Rectal smooth muscle tissue (tissue), 1 donor: ENCODE data around the gene LZTR1.
"Not testable (repeated sequence)": the region's sequence is repeated elsewhere in the genome, so short reads cannot be mapped to it uniquely, and the experiment has no call there.

Source experiments
- H3K27ac ChIP-seq: one replicate; pipeline ENCODE4 v1.7.0; 2013; ENCODE audit warnings: low read depth, low read length, inconsistent platforms
- H3K27me3 ChIP-seq: one replicate; pipeline ENCODE4 v1.7.0; 2013; ENCODE audit warnings: low read length; ENCODE audit not compliant: control insufficient read depth, insufficient read depth
- H3K36me3 ChIP-seq: one replicate; pipeline ENCODE4 v1.7.0; 2013; ENCODE audit warnings: low read length; ENCODE audit not compliant: control insufficient read depth, insufficient read depth
- H3K4me1 ChIP-seq: one replicate; pipeline ENCODE4 v1.7.0; 2013; ENCODE audit warnings: low read length; ENCODE audit not compliant: control insufficient read depth, insufficient read depth
- H3K4me3 ChIP-seq: one replicate; pipeline ENCODE4 v1.7.0; 2013; ENCODE audit warnings: low read length
- H3K9ac ChIP-seq: one replicate; pipeline ENCODE4 v1.7.0; 2013; ENCODE audit warnings: low read length

LZTR1 gene

DNA sequence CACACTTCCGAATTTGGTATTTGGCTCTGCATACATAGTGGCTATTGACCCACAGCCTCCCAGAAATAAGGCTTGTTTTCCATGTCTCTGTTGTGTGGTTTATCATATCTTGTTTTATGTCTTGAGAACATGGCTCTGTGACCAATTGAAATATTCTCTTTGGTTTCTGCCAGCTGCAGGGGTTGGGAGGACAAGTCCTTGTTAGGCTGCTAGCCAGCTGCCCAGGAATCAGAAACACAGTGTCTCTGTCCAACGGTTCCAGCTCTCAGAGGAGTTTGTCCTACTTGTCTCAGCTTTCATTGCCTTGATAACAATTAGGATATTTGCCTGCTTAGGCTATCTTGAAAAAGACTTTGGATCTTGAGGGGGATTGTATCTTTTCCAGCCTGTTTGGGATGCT, 56.3 kb downstream of the LZTR1 start:
- Histone ChIP-seq H3K36me3 (no peaks in the 10 kb centered on the region), H3K27me3 (no peaks in the 10 kb centered on the region), H3K9ac (no peak overlapping the region), H3K4me3 (no peak overlapping the region), H3K4me1 (no peaks in the 10 kb centered on the region), H3K27ac (no peak overlapping the region)

GRCh38 chr22:21039158-21039557, 57.1 kb downstream of the LZTR1 start:
- not testable (repeated sequence) for H3K4me1 ChIP-seq, H3K27ac ChIP-seq, H3K36me3 ChIP-seq, H3K27me3 ChIP-seq, H3K9ac ChIP-seq, H3K4me3 ChIP-seq

DNA sequence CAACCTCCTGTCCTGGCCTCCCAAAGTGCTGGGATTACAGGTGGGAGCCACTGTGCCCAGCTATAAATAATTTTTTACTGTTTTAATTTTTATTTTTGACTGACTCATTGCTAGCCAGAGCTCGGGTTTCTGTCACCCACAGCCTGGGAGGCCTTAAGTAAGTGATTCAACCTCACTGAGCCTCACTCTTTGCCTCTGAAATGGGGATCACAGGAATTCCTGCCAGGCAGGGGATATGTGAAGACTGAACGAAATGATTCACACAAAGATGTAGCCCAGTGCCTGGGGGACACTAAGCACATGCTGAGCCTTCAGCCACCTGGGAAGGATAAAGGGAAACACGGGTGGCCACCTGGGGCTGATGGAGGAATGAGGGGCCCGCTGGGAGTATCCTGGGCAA, 59.8 kb downstream of the LZTR1 start:
- Histone ChIP-seq H3K9ac (no peak overlapping the region), H3K4me1 (peaks cover 5% of the 10 kb centered on the region), H3K4me3 (no peak overlapping the region), H3K27ac (no peak overlapping the region), H3K36me3 (no peaks in the 10 kb centered on the region), H3K27me3 (no peaks in the 10 kb centered on the region)

DNA sequence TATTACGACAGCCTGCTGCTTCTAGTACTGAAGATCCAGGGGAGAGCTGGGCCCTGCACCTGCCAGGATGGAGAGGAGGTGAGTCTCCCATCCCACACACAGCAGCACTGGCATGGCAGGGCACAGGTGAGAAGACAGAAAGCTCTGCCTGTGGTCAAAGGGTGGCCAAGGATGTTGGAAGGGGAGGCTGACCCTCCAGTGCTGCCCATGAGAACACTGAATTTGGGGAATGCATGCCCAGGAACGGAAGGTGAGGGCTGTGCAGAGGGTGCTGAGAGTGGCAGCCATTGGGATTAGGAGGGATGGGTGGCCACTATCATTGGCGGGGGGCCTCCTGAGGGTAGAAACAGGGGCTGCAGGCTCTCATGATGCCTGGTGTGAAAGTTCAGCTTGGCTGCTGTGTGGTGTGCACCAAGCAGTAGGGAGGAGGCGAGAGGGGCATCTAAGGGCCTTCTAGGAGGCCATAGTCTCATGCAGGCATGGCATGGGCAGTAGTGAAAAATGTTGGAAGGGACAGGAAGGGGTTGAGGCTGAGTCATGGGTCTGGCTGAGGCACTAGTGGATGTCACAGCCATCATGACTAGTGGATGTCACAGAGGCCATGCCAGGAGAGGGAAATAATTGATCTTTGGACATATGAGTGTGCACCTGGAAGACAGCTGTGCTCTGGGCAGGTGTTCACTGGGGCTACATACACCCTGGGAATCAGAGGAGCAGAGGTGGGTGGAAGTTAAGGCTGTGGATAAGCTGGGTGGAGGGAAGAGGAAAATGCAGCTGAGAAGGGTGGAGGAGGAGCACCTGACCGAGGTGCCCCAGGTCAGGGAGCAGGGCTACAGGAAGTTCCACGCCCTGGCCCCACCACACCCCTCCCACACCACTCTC, 61.1 kb downstream of the LZTR1 start:
- Histone ChIP-seq H3K4me3 (no peak overlapping the region), H3K36me3 (no peaks in the 10 kb centered on the region), H3K27ac (no peak overlapping the region), H3K4me1 (peaks cover 5% of the 10 kb centered on the region), H3K27me3 (no peaks in the 10 kb centered on the region), H3K9ac (no peak overlapping the region)

GRCh38 chr22:21043860-21044535, 61.9 kb downstream of the LZTR1 start:
- Histone ChIP-seq H3K27me3 (no peaks in the 10 kb centered on the region), H3K9ac (no peak overlapping the region), H3K4me1 (peaks cover 5% of the 10 kb centered on the region), H3K36me3 (no peaks in the 10 kb centered on the region), H3K27ac (no peak overlapping the region), H3K4me3 (no peak overlapping the region)

DNA sequence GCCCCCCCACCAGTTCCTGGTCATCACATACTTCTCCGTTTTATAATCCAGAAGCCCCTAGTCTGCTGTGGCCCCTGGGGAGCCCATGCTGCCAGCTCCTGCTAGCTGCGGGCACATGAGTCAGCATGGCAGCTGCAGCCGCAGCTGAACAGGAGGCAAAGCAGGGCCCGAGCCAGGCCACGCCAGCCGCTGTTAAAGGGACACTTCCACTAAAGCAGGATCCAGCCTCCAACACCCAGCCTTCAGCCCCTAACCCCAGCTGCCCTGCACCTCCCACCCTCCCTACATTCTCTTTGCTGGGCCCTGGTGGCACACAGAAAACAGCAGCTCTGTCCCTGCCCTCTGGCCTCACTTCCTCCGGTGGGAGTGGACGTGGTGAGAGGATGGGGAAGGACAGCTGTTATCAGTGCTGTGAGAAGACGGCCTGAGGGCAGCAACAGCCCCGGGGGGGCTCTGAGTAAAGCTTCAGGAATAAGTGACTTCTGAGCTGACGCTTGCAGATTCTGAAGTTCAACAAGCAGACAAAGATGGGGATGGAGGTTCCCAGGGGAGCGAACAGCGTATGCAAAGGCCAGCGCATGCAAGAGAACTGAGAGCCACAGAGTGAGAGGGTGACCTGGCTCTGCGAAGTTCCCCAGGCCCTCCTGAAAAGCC, 63.0 kb downstream of the LZTR1 start:
- peaks cover 5% of the 10 kb centered on the region for H3K4me1 ChIP-seq
- H3K27me3 ChIP-seq, result no peaks in the 10 kb centered on the region
- H3K4me3 ChIP-seq, result peak overlapping the region; percentile 54
- no peak overlapping the region for H3K27ac ChIP-seq
- H3K9ac ChIP-seq, result no peak overlapping the region
- no peaks in the 10 kb centered on the region for H3K36me3 ChIP-seq

DNA sequence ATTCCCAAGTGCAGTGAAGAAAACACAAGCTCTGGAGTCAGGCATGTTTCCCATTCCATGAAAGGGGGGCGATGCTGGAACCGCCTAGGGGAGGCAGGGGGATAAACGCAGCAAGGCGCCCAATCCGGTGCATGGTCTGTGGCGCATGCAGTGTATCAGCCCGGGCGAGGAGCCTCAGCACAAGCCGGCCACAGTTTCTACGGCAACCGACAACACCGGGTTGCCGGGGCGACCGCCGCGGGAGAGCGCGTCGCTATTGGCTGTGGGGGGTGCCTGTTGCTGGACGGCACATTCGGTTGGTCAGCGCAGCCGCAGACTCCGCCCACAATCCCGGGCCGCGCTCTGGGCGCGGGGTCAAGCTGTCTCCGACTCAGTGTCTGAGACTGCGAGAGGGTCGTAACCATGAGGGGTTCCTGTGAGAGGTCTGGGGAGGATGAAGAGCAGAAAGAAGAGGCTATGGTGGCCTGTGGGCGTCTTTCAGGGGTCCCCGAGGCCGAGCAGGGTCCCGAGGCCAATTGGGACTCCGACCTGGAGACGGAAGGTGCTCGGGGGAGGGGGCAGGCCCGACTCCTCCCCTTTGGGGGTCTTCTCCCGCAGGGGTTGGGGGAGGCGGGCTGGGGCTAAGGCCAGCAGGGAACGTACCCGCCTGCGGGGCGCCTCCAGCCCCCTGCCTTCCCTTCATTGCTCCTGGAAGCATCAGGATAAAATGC, 63.6 kb downstream of the LZTR1 start, which contains the start of gene LRRC74B:
TSS of gene LRRC74B (plus strand) at position 362 of the 710 bp plus-strand sequence. CDS start at position 403, 41 bp downstream.
- no peak within 1 kb of the TSS for H3K27ac ChIP-seq
- no peaks in the 10 kb centered on the region for H3K36me3 ChIP-seq
- peak within 1 kb of the TSS; percentile 54 for H3K4me3 ChIP-seq
- H3K4me1 ChIP-seq, result peaks cover 5% of the 10 kb centered on the region
- H3K9ac ChIP-seq, result no peak within 1 kb of the TSS
- H3K27me3 ChIP-seq, result no peaks in the 10 kb centered on the region

GRCh38 chr22:21047035-21047661, 65.1 kb downstream of the LZTR1 start:
- H3K4me3 ChIP-seq, result no peak overlapping the region

GRCh38 chr22:21047730-21048129, 65.6 kb downstream of the LZTR1 start:
- H3K4me1 ChIP-seq, result peaks cover 5% of the 10 kb centered on the region
- H3K36me3 ChIP-seq, result no peaks in the 10 kb centered on the region
- no peak overlapping the region for H3K9ac ChIP-seq
- H3K4me3 ChIP-seq, result no peak overlapping the region
- no peak overlapping the region for H3K27ac ChIP-seq
- no peaks in the 10 kb centered on the region for H3K27me3 ChIP-seq

More at GRCh38 chr22:21047035-21047661, 65.1 kb downstream of the LZTR1 start:
- no peak overlapping the region for H3K9ac ChIP-seq
- H3K36me3 ChIP-seq, result no peaks in the 10 kb centered on the region
- H3K27me3 ChIP-seq, result no peaks in the 10 kb centered on the region
- no peak overlapping the region for H3K27ac ChIP-seq
- peaks cover 5% of the 10 kb centered on the region for H3K4me1 ChIP-seq

DNA sequence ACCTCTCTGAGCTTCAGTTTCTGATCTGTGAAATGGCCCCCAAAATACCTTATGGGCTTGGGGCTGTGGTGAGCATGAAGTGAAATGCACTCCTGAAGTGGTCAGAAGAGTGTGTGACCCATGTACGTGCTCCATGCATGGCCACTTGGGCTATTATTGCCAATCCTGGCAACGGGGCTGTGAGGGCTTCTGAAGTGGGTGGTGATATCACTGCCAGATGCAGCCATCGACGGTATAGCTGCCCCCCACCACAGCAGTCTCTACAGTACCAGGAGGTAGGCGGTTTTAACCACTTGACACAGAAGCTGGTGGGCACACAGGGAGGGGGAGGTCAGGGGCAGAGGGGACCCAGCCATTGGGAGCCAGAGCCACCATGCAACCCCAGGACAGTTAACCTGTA, 66.4 kb downstream of the LZTR1 start:
- H3K4me3 ChIP-seq, H3K36me3 ChIP-seq, H3K4me1 ChIP-seq, H3K27me3 ChIP-seq, H3K27ac ChIP-seq, H3K9ac ChIP-seq: not testable (repeated sequence)
